OCI-LY1 (cell line): ENCODE results near the gene ALKBH4.

Source experiments
- EZH2 ChIP-seq: fragments of 200-600 bp; sonication (generic), shearing (Covaris generic); IDR thresholded peaks from 2 replicates; pipeline ENCODE4 v1.8.0; 2017; ENCODE audit warnings: borderline replicate concordance, mixed run types, mild to moderate bottlenecking, antibody characterized with exemption, low read length, moderate library complexity, mixed read lengths
- TF ChIP-seq, protein P1 (sequence below): fragments of 200-600 bp; sonication (generic), shearing (Covaris generic); IDR thresholded peaks from 2 replicates; pipeline ENCODE4 v1.5.1; 2017; ENCODE audit warnings: mild to moderate bottlenecking, antibody characterized with exemption, low read length, moderate library complexity, mixed read lengths

DNA sequence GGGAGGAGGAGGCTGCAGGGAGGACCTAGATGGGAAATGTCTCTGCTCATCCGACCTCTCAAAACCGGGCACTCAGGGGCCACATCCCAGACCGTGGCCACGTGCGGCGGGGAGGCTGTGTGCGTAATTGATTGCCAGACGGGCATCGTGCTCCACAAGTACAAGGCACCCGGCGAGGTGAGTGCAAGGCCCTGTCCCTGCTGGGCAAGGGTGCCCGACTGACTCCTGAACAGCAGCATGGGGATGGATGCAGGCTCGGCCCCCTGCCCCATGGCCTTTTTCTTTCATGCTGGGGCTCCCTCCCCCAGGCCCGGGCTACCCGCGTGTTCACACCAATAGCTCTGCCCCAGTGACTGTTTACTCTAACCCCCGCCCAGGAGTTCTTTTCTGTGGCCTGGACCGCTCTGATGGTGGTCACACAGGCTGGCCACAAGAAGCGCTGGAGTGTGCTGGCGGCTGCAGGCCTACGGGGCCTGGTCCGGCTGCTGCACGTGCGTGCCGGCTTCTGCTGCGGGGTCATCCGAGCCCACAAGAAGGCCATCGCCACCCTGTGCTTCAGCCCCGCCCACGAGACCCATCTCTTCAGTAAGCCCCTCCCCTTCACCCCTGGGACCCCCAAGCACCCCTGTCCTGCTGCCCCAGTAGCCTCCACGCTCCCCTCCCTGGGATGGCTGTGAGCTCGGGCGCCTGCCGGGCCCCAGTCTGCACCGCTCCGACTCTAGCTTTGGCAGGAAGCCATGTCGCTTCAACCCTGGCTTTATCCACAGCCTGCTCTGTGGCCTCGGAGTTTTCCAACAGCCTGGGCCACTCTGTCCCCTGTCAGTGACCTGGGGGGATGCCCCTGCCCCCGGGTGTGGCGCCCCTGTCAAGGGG is 4.1 kb upstream of the ALKBH4 start:
- TF ChIP-seq, protein P1, sequence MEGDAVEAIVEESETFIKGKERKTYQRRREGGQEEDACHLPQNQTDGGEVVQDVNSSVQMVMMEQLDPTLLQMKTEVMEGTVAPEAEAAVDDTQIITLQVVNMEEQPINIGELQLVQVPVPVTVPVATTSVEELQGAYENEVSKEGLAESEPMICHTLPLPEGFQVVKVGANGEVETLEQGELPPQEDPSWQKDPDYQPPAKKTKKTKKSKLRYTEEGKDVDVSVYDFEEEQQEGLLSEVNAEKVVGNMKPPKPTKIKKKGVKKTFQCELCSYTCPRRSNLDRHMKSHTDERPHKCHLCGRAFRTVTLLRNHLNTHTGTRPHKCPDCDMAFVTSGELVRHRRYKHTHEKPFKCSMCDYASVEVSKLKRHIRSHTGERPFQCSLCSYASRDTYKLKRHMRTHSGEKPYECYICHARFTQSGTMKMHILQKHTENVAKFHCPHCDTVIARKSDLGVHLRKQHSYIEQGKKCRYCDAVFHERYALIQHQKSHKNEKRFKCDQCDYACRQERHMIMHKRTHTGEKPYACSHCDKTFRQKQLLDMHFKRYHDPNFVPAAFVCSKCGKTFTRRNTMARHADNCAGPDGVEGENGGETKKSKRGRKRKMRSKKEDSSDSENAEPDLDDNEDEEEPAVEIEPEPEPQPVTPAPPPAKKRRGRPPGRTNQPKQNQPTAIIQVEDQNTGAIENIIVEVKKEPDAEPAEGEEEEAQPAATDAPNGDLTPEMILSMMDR = no peak
- TF ChIP-seq EZH2 = no peak
